ENCODE results near the gene RIN3. TPM values are rescaled to one million over a fixed set of nuclear protein-coding genes. Genes with fewer than 3 reads are reported as not detected.

The RIN3 gene
- total RNA-seq, 1 experiment from 2014 or later, result 4.8 TPM

- no peaks in the 10 kb centered on the region for H3K9me2 ChIP-seq (replicated peaks; ENCODE audit: low read length)
- TF ChIP-seq EZH2phosphoT487 (IDR thresholded peaks at IDR 0.05; ENCODE audit: borderline replicate concordance, low read length) (no peak), EZH2 (IDR thresholded peaks at IDR 0.05; ENCODE audit: low read length, unreplicated experiment) (no peak), CTCF (conservative IDR thresholded peaks at IDR 0.05; ENCODE audit: low read depth, low read length) (no peak)
- POLR2A ChIA-PET (ENCODE audit: unreplicated experiment), result interaction anchor here (1.0 kb wide), 1 partner anchor 188 kb away, joined by 5 read pairs; no protein-coding TSS in a partner anchor
- H4K20me1 ChIP-seq (ENCODE audit: low read length), result no peaks in the 10 kb centered on the region
- H3K36me3 ChIP-seq (ENCODE audit: low read depth, low read length), result peaks cover 6% of the 10 kb centered on the region; the same call in 1 of the 2 replicates
- intact Hi-C loops (cut with micrococcal nuclease), result loop anchor here (2.0 to 5.0 kb wide), 2 partner anchors 21 to 36 kb away; no protein-coding TSS in a partner anchor
- H2AFZ ChIP-seq (ENCODE audit: low read length), result no peak overlapping the region
- no TSS peak for BruUV-seq (replicated peaks)
- CTCF ChIA-PET, result no interaction called here
- H3K79me2 ChIP-seq (ENCODE audit: low read length), result no peaks in the 10 kb centered on the region
- peaks cover 14% of the 10 kb centered on the region for H3F3A ChIP-seq (ENCODE audit: low read length, unreplicated experiment)
- no peaks in the 10 kb centered on the region for H3K27me3 ChIP-seq (ENCODE audit: low read length)
- H3K9me3 ChIP-seq (ENCODE audit: low read length), result no peaks in the 10 kb centered on the region
- H3K9ac ChIP-seq (ENCODE audit: low read length), result peak overlapping the region; percentile 65
- H3K27ac ChIP-seq (ENCODE audit: low read length), result peak overlapping the region; percentile 94
- peak overlapping the region; percentile 40 for H3K4me2 ChIP-seq (ENCODE audit: low read length)
- H3K4me1 ChIP-seq (ENCODE audit: insufficient read depth, low read length), result peaks cover 67% of the 10 kb centered on the region
- DNase-seq (peak; percentile 77), ATAC-seq (no peak)
- no peak overlapping the region for H3K4me3 ChIP-seq (ENCODE audit: low read length)
These were observed 132.4 kb downstream of the RIN3 start for GRCh38 chr14:92645841-92646478.

- CTCF ChIA-PET, result no interaction called here
- H3K4me2 ChIP-seq (ENCODE audit: low read length), result peak overlapping the region; percentile 40
- H3K27ac ChIP-seq (ENCODE audit: low read length), result peak overlapping the region; percentile 94
- H3K79me2 ChIP-seq (ENCODE audit: low read length), result no peaks in the 10 kb centered on the region
- H3K4me3 ChIP-seq (ENCODE audit: low read length), result no peak overlapping the region
- ATAC-seq (peak; percentile 70), DNase-seq (peak; percentile 88)
- BruUV-seq (replicated peaks), result TSS peak; percentile 89
- H3K4me1 ChIP-seq (ENCODE audit: insufficient read depth, low read length), result peaks cover 67% of the 10 kb centered on the region
- peak overlapping the region; percentile 71 for H3K9ac ChIP-seq (ENCODE audit: low read length)
- H4K20me1 ChIP-seq (ENCODE audit: low read length), result no peaks in the 10 kb centered on the region
- H2AFZ ChIP-seq (ENCODE audit: low read length), result peak overlapping the region; percentile 13; the same call in 1 of the 2 replicates
- H3K9me2 ChIP-seq (replicated peaks; ENCODE audit: low read length), result no peaks in the 10 kb centered on the region
- H3K36me3 ChIP-seq (ENCODE audit: low read depth, low read length), result peaks cover 6% of the 10 kb centered on the region; the same call in 1 of the 2 replicates
- peaks cover 14% of the 10 kb centered on the region for H3F3A ChIP-seq (ENCODE audit: low read length, unreplicated experiment)
- POLR2A ChIA-PET (ENCODE audit: unreplicated experiment), result interaction anchor here (1.0 kb wide), 1 partner anchor 189 kb away, joined by 5 read pairs; no protein-coding TSS in a partner anchor
- intact Hi-C loops (cut with micrococcal nuclease), result loop anchor here (1.0 to 5.0 kb wide), 4 partner anchors 16 to 40 kb away; no protein-coding TSS in a partner anchor
- TF ChIP-seq EZH2 (IDR thresholded peaks at IDR 0.05; ENCODE audit: low read length, unreplicated experiment), result no peak
- no peak for TF ChIP-seq CTCF (conservative IDR thresholded peaks at IDR 0.05; ENCODE audit: low read depth, low read length)
- no peak for TF ChIP-seq EZH2phosphoT487 (IDR thresholded peaks at IDR 0.05; ENCODE audit: borderline replicate concordance, low read length)
- H3K27me3 ChIP-seq (ENCODE audit: low read length), result no peaks in the 10 kb centered on the region
- H3K9me3 ChIP-seq (ENCODE audit: low read length), result no peaks in the 10 kb centered on the region
These were observed 133.6 kb downstream of the RIN3 start for GRCh38 chr14:92646952-92647796.

Data from PC-3 (cell line).